Measurements from ENCODE around the gene PIP5K1C. TPM values are rescaled to one million over a fixed set of nuclear protein-coding genes. Genes with fewer than 3 reads are reported as not detected.
"Not testable (repeated sequence)": the region's sequence is repeated elsewhere in the genome, so short reads cannot be mapped to it uniquely, and the experiment has no call there.

PIP5K1C gene
- total RNA-seq, 2 experiments from 2014 or later = 19.7 to 20.0 TPM

- ATAC-seq = no peak
- H3K27ac Mint-ChIP-seq = no peak overlapping the region
- no peak overlapping the region for H3K4me3 Mint-ChIP-seq
- ChIA-PET POLR2A (no interaction called here), CTCF (no interaction called here)
- H3K9me3 Mint-ChIP-seq (ENCODE audit: insufficient read depth) = no peaks in the 10 kb centered on the region
- peaks cover 31% of the 10 kb centered on the region for H3K4me1 Mint-ChIP-seq (ENCODE audit: low read depth)
- no peaks in the 10 kb centered on the region for H3K36me3 Mint-ChIP-seq (ENCODE audit: low read depth)
- H3K27me3 Mint-ChIP-seq (ENCODE audit: low read depth) = no peaks in the 10 kb centered on the region
- no peak for DNase-seq
Observed at GRCh38 chr19:3669082-3669946, 31.0 kb downstream of the PIP5K1C start.

- no peak overlapping the region for H3K27ac Mint-ChIP-seq
- DNase-seq (no peak), ATAC-seq (no peak)
- H3K4me1 Mint-ChIP-seq (ENCODE audit: low read depth) = peaks cover 31% of the 10 kb centered on the region
- CTCF ChIA-PET = no interaction called here
- POLR2A ChIA-PET = interaction anchor here (0.6 kb wide), 1 partner anchor 36 kb away, joined by 3 read pairs; no protein-coding TSS in a partner anchor
- no peaks in the 10 kb centered on the region for H3K27me3 Mint-ChIP-seq (ENCODE audit: low read depth)
- no peaks in the 10 kb centered on the region for H3K36me3 Mint-ChIP-seq (ENCODE audit: low read depth)
- H3K9me3 Mint-ChIP-seq (ENCODE audit: insufficient read depth) = no peaks in the 10 kb centered on the region
- no peak overlapping the region for H3K4me3 Mint-ChIP-seq
Observed at GRCh38 chr19:3668331-3669081, 31.8 kb downstream of the PIP5K1C start.

GRCh38 chr19:3667766-3668165, 32.5 kb downstream of the PIP5K1C start:
- H3K27me3 Mint-ChIP-seq (ENCODE audit: low read depth) = no peaks in the 10 kb centered on the region
- no peak overlapping the region for H3K27ac Mint-ChIP-seq
- CTCF ChIA-PET = interaction anchor here (1.8 kb wide), 1 partner anchor 32 kb away, joined by 15 read pairs; the partner anchor contains the start of gene PIP5K1C
- H3K4me1 Mint-ChIP-seq (ENCODE audit: low read depth) = peaks cover 28% of the 10 kb centered on the region
- no peak for DNase-seq
- H3K9me3 Mint-ChIP-seq (ENCODE audit: insufficient read depth) = no peaks in the 10 kb centered on the region
- POLR2A ChIA-PET = interaction anchor here (0.6 kb wide), 1 partner anchor 37 kb away, joined by 3 read pairs; no protein-coding TSS in a partner anchor
- no peak overlapping the region for H3K4me3 Mint-ChIP-seq
- peaks cover 3% of the 10 kb centered on the region for H3K36me3 Mint-ChIP-seq (ENCODE audit: low read depth)
- no peak for ATAC-seq

- no peak for DNase-seq
- Mint-ChIP-seq H3K36me3 (ENCODE audit: low read depth) (peaks cover 3% of the 10 kb centered on the region), H3K9me3 (ENCODE audit: insufficient read depth) (no peaks in the 10 kb centered on the region), H3K4me3 (no peak overlapping the region), H3K27ac (no peak overlapping the region), H3K4me1 (ENCODE audit: low read depth) (peaks cover 25% of the 10 kb centered on the region), H3K27me3 (ENCODE audit: low read depth) (no peaks in the 10 kb centered on the region)
- CTCF ChIA-PET = interaction anchor here (1.2 to 1.8 kb wide), 7 partner anchors 9 to 39 kb away, joined by 3 to 15 read pairs (median 4); partner anchors contain the start of gene PIP5K1C
- no peak for ATAC-seq
- POLR2A ChIA-PET = no interaction called here
Observed at GRCh38 chr19:3667037-3667638, 33.1 kb downstream of the PIP5K1C start.

GRCh38 chr19:3666545-3666856, 33.8 kb downstream of the PIP5K1C start:
- H3K9me3 Mint-ChIP-seq (ENCODE audit: insufficient read depth); DNase-seq; H3K36me3 Mint-ChIP-seq (ENCODE audit: low read depth); H3K27ac Mint-ChIP-seq; H3K27me3 Mint-ChIP-seq (ENCODE audit: low read depth); ATAC-seq; POLR2A ChIA-PET; H3K4me3 Mint-ChIP-seq: not testable (repeated sequence)
- CTCF ChIA-PET = interaction anchor here (0.6 to 1.8 kb wide), 11 partner anchors 10 to 785 kb away, joined by 3 to 15 read pairs (median 4); partner anchors contain the start of gene PIP5K1C
- H3K4me1 Mint-ChIP-seq (ENCODE audit: low read depth) = peaks cover 19% of the 10 kb centered on the region

GRCh38 chr19:3665681-3666544, 34.4 kb downstream of the PIP5K1C start:
- CTCF ChIA-PET = interaction anchor here (0.6 to 1.8 kb wide), 12 partner anchors 11 to 785 kb away, joined by 3 to 15 read pairs (median 4); partner anchors contain the start of genes PIP5K1C and TJP3
- POLR2A ChIA-PET = no interaction called here
- H3K27ac Mint-ChIP-seq = no peak overlapping the region
- peaks cover 14% of the 10 kb centered on the region for H3K4me1 Mint-ChIP-seq (ENCODE audit: low read depth)
- no peaks in the 10 kb centered on the region for H3K27me3 Mint-ChIP-seq (ENCODE audit: low read depth)
- peaks cover 4% of the 10 kb centered on the region for H3K36me3 Mint-ChIP-seq (ENCODE audit: low read depth)
- DNase-seq = peak; percentile 80
- no peak overlapping the region for H3K4me3 Mint-ChIP-seq
- no peaks in the 10 kb centered on the region for H3K9me3 Mint-ChIP-seq (ENCODE audit: insufficient read depth)
- ATAC-seq = peak; percentile 84

- DNase-seq (no peak), ATAC-seq (no peak)
- Mint-ChIP-seq H3K27ac (no peak overlapping the region), H3K4me3 (no peak overlapping the region), H3K9me3 (ENCODE audit: insufficient read depth) (no peaks in the 10 kb centered on the region), H3K27me3 (ENCODE audit: low read depth) (no peaks in the 10 kb centered on the region), H3K4me1 (ENCODE audit: low read depth) (peaks cover 8% of the 10 kb centered on the region), H3K36me3 (ENCODE audit: low read depth) (peaks cover 6% of the 10 kb centered on the region)
- ChIA-PET CTCF (interaction anchor here (0.6 to 1.0 kb wide), 2 partner anchors 43 to 906 kb away, joined by 3 to 4 read pairs; partner anchors contain the start of gene TJP3), POLR2A (no interaction called here)
Observed at GRCh38 chr19:3664879-3665642, 35.2 kb downstream of the PIP5K1C start.

- no peaks in the 10 kb centered on the region for H3K27me3 Mint-ChIP-seq (ENCODE audit: low read depth)
- DNase-seq (no peak), ATAC-seq (no peak)
- ChIA-PET CTCF (no interaction called here), POLR2A (no interaction called here)
- H3K9me3 Mint-ChIP-seq (ENCODE audit: insufficient read depth) = no peaks in the 10 kb centered on the region
- no peak overlapping the region for H3K4me3 Mint-ChIP-seq
- H3K27ac Mint-ChIP-seq = no peak overlapping the region
- peaks cover 2% of the 10 kb centered on the region for H3K4me1 Mint-ChIP-seq (ENCODE audit: low read depth)
- H3K36me3 Mint-ChIP-seq (ENCODE audit: low read depth) = peaks cover 8% of the 10 kb centered on the region
Observed at GRCh38 chr19:3663838-3664237, 36.4 kb downstream of the PIP5K1C start.

GRCh38 chr19:3661284-3662238, 38.7 kb downstream of the PIP5K1C start:
- Mint-ChIP-seq H3K36me3 (ENCODE audit: low read depth) (peaks cover 14% of the 10 kb centered on the region), H3K4me1 (ENCODE audit: low read depth) (no peaks in the 10 kb centered on the region), H3K27ac (no peak overlapping the region), H3K9me3 (ENCODE audit: insufficient read depth) (no peaks in the 10 kb centered on the region), H3K27me3 (ENCODE audit: low read depth) (no peaks in the 10 kb centered on the region), H3K4me3 (no peak overlapping the region)
- ChIA-PET CTCF (interaction anchor here (0.9 kb wide), 1 partner anchor 31 kb away, joined by 3 read pairs; no protein-coding TSS in a partner anchor), POLR2A (interaction anchor here (0.5 kb wide), 1 partner anchor 16 kb away, joined by 4 read pairs; no protein-coding TSS in a partner anchor)
- DNase-seq = no peak
- no peak for ATAC-seq

All from activated CD8-positive, alpha-beta T cell treated with anti-CD3 and anti-CD28 coated beads, Interleukin-2, amount 10 ng/mL, durations not matched to agents 7 days and 5 days (primary cell).